Nephron (organoid): ENCODE data around the gene ZSWIM9.

ENCODE experiments used
- H3K27ac Mint-ChIP-seq, 3 experiments: 2 replicates each; pipeline ENCODE4 v1.8.0; 2020; ENCODE audit warnings: mixed read lengths in 3 of 3, mild to moderate bottlenecking in 2 of 3, moderate library complexity in 1 of 3
- H3K27me3 Mint-ChIP-seq: 2 replicates; pipeline ENCODE4 v1.8.0; 2021; ENCODE audit warnings: low read depth, mild to moderate bottlenecking, moderate library complexity, mixed read lengths
- H3K36me3 Mint-ChIP-seq: 2 replicates; pipeline ENCODE4 v1.8.0; 2020; ENCODE audit warnings: low read depth, mixed read lengths
- H3K4me1 Mint-ChIP-seq: 2 replicates; pipeline ENCODE4 v1.8.0; 2020; ENCODE audit warnings: mixed read lengths
- H3K4me3 Mint-ChIP-seq, 3 experiments: 2 replicates each; pipeline ENCODE4 v1.8.0; 2020; ENCODE audit warnings: mild to moderate bottlenecking in 3 of 3, mixed read lengths in 3 of 3, moderate library complexity in 2 of 3
- H3K9me3 Mint-ChIP-seq: 2 replicates; pipeline ENCODE4 v1.8.0; 2020; ENCODE audit warnings: mixed read lengths
- TF ChIP-seq, protein P1 (sequence below), 3 experiments: fragments of 200-600 bp; sonication (generic); IDR thresholded peaks; one replicate each; pipeline ENCODE4 v1.5.0; 2021; ENCODE audit warnings: antibody characterized with exemption in 3 of 3; ENCODE audit not compliant: unreplicated experiment in 3 of 3

The ZSWIM9 gene

DNA sequence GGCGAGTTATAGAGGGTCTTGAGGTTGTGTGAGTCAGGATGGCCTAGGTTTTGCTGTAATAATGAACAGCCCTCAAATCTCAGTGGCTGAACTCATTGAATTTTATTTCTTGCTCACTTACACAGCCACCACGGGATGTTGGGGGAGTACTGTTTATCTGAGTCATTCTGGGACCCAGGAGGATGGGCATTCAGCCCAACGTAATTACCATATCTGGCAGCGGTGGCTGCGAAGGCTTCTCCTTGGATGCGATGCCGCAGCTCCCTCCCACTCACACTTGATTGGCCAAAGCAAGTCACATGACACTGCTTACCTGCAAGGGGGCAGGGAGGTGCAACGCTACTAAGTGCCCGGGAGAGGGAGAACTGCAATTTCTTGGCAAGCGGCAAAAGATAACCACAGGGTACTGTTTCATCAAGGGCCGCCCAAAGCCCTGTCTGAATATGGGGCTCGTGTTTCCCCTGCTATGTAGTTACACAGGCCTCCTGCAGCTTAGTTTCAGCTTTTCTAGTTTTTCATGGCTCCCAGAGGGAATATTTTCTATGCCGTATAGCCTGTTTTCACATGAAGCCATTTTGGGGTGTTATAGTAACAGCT is 19.9 kb downstream of the ZSWIM9 start:
- Mint-ChIP-seq H3K4me3 (no peak overlapping the region), H3K27me3 (peaks cover under 1% of the 10 kb centered on the region)

DNA sequence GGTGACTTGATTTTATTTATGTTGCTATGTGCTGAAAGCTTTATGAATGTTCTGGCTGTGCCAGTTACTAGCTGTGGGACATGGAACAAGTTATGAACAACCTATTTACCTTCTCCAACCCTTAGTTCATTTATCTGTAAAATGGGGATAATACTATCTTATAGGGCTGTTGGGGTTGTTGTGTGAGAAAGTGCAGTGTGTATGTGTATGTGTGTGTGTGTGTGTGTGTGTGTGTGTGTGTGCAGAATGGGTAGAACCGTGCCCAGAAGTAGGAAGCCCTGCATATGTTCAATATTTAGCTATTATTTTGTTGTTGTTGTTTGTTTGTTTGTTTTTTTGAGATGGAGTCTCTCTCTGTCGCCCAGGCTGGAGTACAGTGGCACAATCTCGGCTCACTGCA is 20.4 kb downstream of the ZSWIM9 start:
- Mint-ChIP-seq H3K4me3 (no peak overlapping the region), H3K27ac (peak overlapping the region in 2 of 3 experiments; percentile 18 to 48), H3K36me3 (peaks cover 46% of the 10 kb centered on the region), H3K9me3 (no peaks in the 10 kb centered on the region), H3K27me3 (peaks cover 4% of the 10 kb centered on the region), H3K4me1 (peaks cover 6% of the 10 kb centered on the region)
- TF ChIP-seq, protein P1, sequence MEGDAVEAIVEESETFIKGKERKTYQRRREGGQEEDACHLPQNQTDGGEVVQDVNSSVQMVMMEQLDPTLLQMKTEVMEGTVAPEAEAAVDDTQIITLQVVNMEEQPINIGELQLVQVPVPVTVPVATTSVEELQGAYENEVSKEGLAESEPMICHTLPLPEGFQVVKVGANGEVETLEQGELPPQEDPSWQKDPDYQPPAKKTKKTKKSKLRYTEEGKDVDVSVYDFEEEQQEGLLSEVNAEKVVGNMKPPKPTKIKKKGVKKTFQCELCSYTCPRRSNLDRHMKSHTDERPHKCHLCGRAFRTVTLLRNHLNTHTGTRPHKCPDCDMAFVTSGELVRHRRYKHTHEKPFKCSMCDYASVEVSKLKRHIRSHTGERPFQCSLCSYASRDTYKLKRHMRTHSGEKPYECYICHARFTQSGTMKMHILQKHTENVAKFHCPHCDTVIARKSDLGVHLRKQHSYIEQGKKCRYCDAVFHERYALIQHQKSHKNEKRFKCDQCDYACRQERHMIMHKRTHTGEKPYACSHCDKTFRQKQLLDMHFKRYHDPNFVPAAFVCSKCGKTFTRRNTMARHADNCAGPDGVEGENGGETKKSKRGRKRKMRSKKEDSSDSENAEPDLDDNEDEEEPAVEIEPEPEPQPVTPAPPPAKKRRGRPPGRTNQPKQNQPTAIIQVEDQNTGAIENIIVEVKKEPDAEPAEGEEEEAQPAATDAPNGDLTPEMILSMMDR (IDR thresholded peaks at IDR 0.05; ENCODE audit: unreplicated experiment in 3 of 3) = no peak

More for the DNA sequence above, 19.9 kb downstream of the ZSWIM9 start:
- H3K27ac Mint-ChIP-seq = peak overlapping the region in 2 of 3 experiments; percentile 18 to 48
- TF ChIP-seq, protein P1 (IDR thresholded peaks at IDR 0.05; ENCODE audit: unreplicated experiment in 3 of 3) = peak in 2 of 3 experiments; percentile 10 to 35
- peaks cover 6% of the 10 kb centered on the region for H3K4me1 Mint-ChIP-seq
- H3K36me3 Mint-ChIP-seq = peaks cover 46% of the 10 kb centered on the region
- H3K9me3 Mint-ChIP-seq = no peaks in the 10 kb centered on the region

DNA sequence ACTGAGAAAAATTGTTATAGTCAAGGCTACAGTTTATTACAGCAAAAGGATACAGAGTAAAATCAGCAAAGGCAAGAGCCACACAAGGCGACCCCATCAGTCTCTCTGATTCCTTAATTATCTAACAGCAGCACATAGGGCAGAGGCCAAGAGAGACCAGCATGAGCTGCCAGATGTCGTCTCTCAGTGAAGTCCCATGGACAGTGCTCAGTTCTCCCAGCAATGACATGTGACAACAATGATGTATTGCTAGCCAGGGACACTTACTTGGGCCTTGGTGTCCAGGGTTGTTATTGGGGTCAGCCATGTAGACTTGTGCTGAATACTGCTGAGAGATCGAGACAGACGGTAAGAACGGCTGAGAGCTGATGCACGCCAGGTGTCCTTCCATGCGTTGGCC is 22.3 kb downstream of the ZSWIM9 start:
- H3K4me3 Mint-ChIP-seq = no peak overlapping the region
- TF ChIP-seq, protein P1 (IDR thresholded peaks at IDR 0.05; ENCODE audit: unreplicated experiment in 3 of 3) = no peak
- H3K27ac Mint-ChIP-seq = no peak overlapping the region
- H3K4me1 Mint-ChIP-seq = peaks cover 13% of the 10 kb centered on the region
- H3K36me3 Mint-ChIP-seq = peaks cover 43% of the 10 kb centered on the region
- H3K27me3 Mint-ChIP-seq = peaks cover 4% of the 10 kb centered on the region
- H3K9me3 Mint-ChIP-seq = no peaks in the 10 kb centered on the region

DNA sequence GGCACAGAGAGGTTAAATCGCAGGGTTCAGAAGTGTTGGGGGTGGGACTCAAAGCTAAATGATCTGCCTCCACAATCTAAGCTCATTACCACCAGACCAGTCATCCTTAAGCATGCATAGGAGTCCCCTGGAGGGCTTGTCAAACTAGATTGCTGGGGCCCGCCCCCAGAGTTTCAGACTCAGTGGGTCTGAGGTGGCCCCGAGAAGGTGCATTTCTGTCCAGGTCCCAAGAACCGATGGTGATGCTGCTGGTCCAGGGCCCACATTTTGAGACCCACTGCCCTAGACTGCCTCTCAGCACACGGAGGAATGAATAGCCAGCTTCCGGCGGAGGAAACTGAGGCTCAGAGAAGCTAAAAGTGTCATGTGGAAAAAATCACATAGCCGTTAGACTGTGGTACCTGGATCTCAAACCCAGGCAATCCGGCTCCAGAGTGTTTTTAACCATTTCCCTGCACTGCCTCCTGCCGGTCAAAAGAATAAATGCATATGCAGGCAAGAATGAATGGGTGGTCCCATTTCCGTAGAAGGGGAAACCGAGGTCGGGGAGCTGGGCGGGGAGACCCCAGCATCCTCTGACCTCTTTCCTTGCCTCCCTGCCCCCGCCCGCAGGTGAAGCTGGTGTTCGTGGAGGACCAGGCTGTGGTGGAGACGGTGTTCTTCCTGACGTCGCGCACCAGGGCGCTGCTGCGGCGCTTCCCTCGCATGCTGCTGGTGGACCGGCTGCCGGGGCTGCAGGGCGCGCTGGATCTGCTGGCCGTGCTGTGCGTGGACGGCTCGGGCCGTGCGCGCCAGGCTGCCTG is 23.8 kb downstream of the ZSWIM9 start:
- TF ChIP-seq, protein P1 (IDR thresholded peaks at IDR 0.05; ENCODE audit: unreplicated experiment in 3 of 3) = peak; percentile 35 to 49 (median 43)
- peaks cover 13% of the 10 kb centered on the region for H3K4me1 Mint-ChIP-seq
- peaks cover 4% of the 10 kb centered on the region for H3K27me3 Mint-ChIP-seq
- H3K4me3 Mint-ChIP-seq = no peak overlapping the region
- H3K27ac Mint-ChIP-seq = peak overlapping the region in 1 of 3 experiments; percentile 3
- H3K9me3 Mint-ChIP-seq = no peaks in the 10 kb centered on the region
- peaks cover 28% of the 10 kb centered on the region for H3K36me3 Mint-ChIP-seq

DNA sequence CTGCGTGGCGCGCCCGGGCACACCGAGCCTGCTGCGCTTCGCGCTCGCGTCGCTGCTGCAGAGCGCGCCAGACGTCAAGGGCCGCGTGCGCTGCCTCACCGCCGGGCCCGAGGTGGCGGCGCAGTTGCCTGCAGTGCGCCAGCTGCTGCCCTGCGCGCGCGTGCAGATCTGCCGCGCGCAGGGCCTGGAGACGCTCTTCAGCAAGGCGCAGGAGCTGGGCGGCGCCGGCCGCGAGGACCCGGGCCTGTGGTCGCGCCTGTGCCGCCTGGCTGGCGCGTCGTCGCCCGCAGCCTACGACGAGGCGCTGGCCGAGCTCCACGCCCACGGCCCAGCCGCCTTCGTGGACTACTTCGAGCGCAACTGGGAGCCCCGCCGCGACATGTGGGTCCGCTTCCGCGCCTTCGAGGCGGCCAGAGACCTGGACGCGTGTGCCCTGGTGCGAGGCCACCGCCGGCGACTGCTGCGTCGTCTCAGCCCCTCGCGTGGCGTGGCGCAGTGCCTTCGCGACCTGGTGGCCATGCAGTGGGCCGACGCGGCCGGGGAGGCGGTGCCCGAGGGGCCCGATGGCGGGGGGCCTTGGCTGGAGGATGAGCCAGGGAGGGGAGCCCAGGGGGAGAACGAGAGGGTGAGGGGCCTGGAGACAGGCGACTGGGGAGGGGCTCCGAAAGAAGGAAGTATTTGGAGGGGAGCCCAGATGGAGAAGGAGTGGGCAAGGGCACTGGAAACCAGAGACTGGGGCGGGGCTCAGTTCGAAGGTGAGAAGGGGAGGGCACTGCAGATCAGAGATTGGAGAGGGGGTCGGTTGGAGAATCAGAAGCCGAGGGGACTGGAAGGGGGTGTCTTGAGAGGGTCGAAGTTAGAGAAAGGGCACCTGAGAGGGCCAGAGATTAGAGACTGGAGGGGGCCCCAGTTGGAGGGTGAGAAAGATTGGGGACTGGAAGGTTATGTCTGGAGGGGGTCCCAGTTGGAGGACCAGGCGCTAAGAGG is 24.7 kb downstream of the ZSWIM9 start:
- H3K27ac Mint-ChIP-seq = no peak overlapping the region
- H3K9me3 Mint-ChIP-seq = no peaks in the 10 kb centered on the region
- TF ChIP-seq, protein P1 (IDR thresholded peaks at IDR 0.05; ENCODE audit: unreplicated experiment in 3 of 3) = no peak
- peaks cover 13% of the 10 kb centered on the region for H3K4me1 Mint-ChIP-seq
- H3K36me3 Mint-ChIP-seq = peaks cover 21% of the 10 kb centered on the region
- peaks cover 4% of the 10 kb centered on the region for H3K27me3 Mint-ChIP-seq
- no peak overlapping the region for H3K4me3 Mint-ChIP-seq
